ENCODE measurements around the gene USP15. TPM values are rescaled to one million over a fixed set of nuclear protein-coding genes. Genes with fewer than 3 reads are reported as not detected.

USP15 gene
- total RNA-seq, 6 experiments from 2014 or later: 32.4 to 60.5 (median 37.9) TPM

- no peak for ATAC-seq
- Histone ChIP-seq H3K27ac (no peak overlapping the region), H3K27me3 (no peaks in the 10 kb centered on the region), H3K4me3 (no peak overlapping the region), H3K9me3 (no peaks in the 10 kb centered on the region), H3K4me1 (no peaks in the 10 kb centered on the region), H3K36me3 (no peaks in the 10 kb centered on the region)
- TF ChIP-seq POLR2A (IDR thresholded peaks at IDR 0.05): no peak
- TF ChIP-seq, protein P1, sequence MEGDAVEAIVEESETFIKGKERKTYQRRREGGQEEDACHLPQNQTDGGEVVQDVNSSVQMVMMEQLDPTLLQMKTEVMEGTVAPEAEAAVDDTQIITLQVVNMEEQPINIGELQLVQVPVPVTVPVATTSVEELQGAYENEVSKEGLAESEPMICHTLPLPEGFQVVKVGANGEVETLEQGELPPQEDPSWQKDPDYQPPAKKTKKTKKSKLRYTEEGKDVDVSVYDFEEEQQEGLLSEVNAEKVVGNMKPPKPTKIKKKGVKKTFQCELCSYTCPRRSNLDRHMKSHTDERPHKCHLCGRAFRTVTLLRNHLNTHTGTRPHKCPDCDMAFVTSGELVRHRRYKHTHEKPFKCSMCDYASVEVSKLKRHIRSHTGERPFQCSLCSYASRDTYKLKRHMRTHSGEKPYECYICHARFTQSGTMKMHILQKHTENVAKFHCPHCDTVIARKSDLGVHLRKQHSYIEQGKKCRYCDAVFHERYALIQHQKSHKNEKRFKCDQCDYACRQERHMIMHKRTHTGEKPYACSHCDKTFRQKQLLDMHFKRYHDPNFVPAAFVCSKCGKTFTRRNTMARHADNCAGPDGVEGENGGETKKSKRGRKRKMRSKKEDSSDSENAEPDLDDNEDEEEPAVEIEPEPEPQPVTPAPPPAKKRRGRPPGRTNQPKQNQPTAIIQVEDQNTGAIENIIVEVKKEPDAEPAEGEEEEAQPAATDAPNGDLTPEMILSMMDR (IDR thresholded peaks at IDR 0.05): no peak
- intact Hi-C loops (cut with DNase I): no loop called here
- 86% methylated on average over 3 of the region's 3 CpGs for WGBS (ENCODE audit: insufficient coverage, low coverage, low lambda C conversion rate, missing lambda C conversion rate)
- DNase-seq: no peak
These were observed 110.0 kb downstream of the USP15 start for GRCh38 chr12:62370189-62370588.

DNA sequence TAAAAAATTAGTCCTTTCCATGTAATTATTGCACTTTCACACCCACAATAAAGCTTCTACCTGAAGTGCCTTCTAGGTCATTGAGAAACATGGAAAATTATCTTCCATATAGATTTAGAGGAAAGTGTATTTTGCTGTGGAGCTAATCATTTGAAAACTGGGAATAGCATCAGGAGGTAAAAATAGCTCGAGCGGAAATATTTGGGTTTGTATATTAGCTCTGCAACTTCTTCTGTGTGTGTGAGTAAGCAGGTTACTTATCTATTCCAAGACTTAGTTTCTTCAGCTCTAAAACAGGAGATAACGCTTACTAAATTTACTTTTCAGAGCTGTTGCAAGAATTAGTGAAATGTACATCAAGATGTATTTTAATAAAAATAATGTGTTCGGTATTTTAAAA, 111.5 kb downstream of the USP15 start:
- no peaks in the 10 kb centered on the region for H3K4me1 ChIP-seq
- H3K4me3 ChIP-seq: no peak overlapping the region
- no peaks in the 10 kb centered on the region for H3K9me3 ChIP-seq
- no peak overlapping the region for H3K27ac ChIP-seq
- TF ChIP-seq POLR2A (IDR thresholded peaks at IDR 0.05): no peak
- TF ChIP-seq, protein P1 (IDR thresholded peaks at IDR 0.05): no peak
- WGBS (ENCODE audit: insufficient coverage, low coverage, low lambda C conversion rate, missing lambda C conversion rate): 84% methylated on average over 4 of the region's 4 CpGs
- intact Hi-C loops (cut with DNase I): no loop called here
- H3K27me3 ChIP-seq: no peaks in the 10 kb centered on the region
- DNase-seq (no peak), ATAC-seq (no peak)
- H3K36me3 ChIP-seq: no peaks in the 10 kb centered on the region

DNA sequence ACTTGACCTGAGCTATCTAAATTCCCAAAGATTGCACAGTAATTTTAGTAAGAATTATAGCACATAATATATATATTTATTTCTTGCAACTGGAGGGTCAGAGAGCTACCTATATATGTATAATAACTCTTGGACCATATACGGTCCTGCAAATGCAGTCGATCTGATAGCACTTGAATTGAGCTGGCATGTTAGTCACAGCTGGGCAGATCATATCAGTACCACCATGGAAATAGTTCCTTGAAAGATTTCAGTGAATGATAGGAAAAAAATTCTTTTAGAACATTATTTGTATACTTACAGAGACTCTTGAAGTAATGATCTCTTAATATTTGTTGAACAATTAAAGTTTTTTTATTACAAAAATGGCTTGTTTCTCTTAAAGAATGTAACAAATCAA, 111.9 kb downstream of the USP15 start:
- no peak for TF ChIP-seq POLR2A (IDR thresholded peaks at IDR 0.05)
- TF ChIP-seq, protein P1 (IDR thresholded peaks at IDR 0.05): no peak
- intact Hi-C loops (cut with DNase I): no loop called here
- ATAC-seq: no peak

GRCh38 chr12:62372825-62373224, 112.6 kb downstream of the USP15 start:
- H3K36me3 ChIP-seq: no peaks in the 10 kb centered on the region
- H3K4me3 ChIP-seq: no peak overlapping the region
- H3K27me3 ChIP-seq: no peaks in the 10 kb centered on the region
- H3K4me1 ChIP-seq: no peaks in the 10 kb centered on the region
- ATAC-seq (no peak), DNase-seq (no peak)
- WGBS (ENCODE audit: insufficient coverage, low coverage, low lambda C conversion rate, missing lambda C conversion rate): 58% methylated on average over 1 of the region's 1 CpG
- no peaks in the 10 kb centered on the region for H3K9me3 ChIP-seq
- intact Hi-C loops (cut with DNase I): no loop called here
- TF ChIP-seq, protein P1 (IDR thresholded peaks at IDR 0.05): no peak
- TF ChIP-seq POLR2A (IDR thresholded peaks at IDR 0.05): no peak
- no peak overlapping the region for H3K27ac ChIP-seq

More for the DNA sequence above, 111.9 kb downstream of the USP15 start:
- H3K27ac ChIP-seq: no peak overlapping the region
- 77% methylated on average over 2 of the region's 2 CpGs for WGBS (ENCODE audit: insufficient coverage, low coverage, low lambda C conversion rate, missing lambda C conversion rate)
- H3K36me3 ChIP-seq: no peaks in the 10 kb centered on the region
- H3K4me3 ChIP-seq: no peak overlapping the region
- H3K9me3 ChIP-seq: no peaks in the 10 kb centered on the region
- DNase-seq: no peak
- H3K4me1 ChIP-seq: no peaks in the 10 kb centered on the region
- H3K27me3 ChIP-seq: no peaks in the 10 kb centered on the region

DNA sequence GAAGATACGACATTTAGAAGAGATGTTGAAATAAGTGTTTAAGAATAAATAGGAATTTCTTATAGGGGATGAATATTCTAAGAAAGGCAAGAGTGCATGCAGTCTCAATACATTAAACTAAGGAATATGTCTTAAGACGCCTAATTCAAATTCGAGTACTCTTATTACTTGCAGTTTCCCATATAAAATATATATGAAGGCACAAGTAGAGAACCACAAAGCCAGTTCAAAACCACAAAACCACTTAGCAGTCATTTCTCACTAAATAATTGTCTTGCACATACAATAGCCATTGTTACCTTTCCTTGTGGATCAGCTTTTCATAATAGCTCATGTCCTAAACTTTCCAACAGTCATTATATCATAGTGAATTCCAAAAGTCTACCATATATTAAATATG, 115.4 kb downstream of the USP15 start:
- DNase-seq (no peak), ATAC-seq (no peak)
- WGBS (ENCODE audit: insufficient coverage, low coverage, low lambda C conversion rate, missing lambda C conversion rate): 70% methylated on average over 3 of the region's 3 CpGs
- Histone ChIP-seq H3K4me1 (no peaks in the 10 kb centered on the region), H3K36me3 (no peaks in the 10 kb centered on the region), H3K4me3 (no peak overlapping the region), H3K27me3 (no peaks in the 10 kb centered on the region), H3K9me3 (no peaks in the 10 kb centered on the region), H3K27ac (no peak overlapping the region)
- TF ChIP-seq, protein P1 (IDR thresholded peaks at IDR 0.05): no peak
- no peak for TF ChIP-seq POLR2A (IDR thresholded peaks at IDR 0.05)
- intact Hi-C loops (cut with DNase I): no loop called here
